A673 (cell line): ENCODE data around the gene DNAH2. TPM values are rescaled to one million over a fixed set of nuclear protein-coding genes. Genes with fewer than 3 reads are reported as not detected.
A peak's percentile ranks its signal among the peaks of the same experiment; 100 is the strongest.

ENCODE experiments used
- BruUV-seq: library from RNA; stranded (reverse); fragments of 400-500 nt; replicated peaks from 2 replicates; lab custom pipeline; 2021; lab: Mats Ljungman, UMichigan
- CTCF ChIA-PET: fragments of 300-600 bp; sonication (Branson Sonifier 250); formaldehyde crosslinking; loops from one replicate; lab custom pipeline; 2022; ENCODE audit warnings: antibody characterized with exemption; lab: Charles Lee
- POLR2A ChIA-PET: fragments of 300-600 bp; sonication (Branson Sonifier 250); formaldehyde crosslinking; loops from one replicate; lab custom pipeline; 2022; ENCODE audit warnings: antibody characterized with exemption; ENCODE audit not compliant: low non-redundant PET; lab: Charles Lee
- DNase-seq: peaks from one replicate; pipeline ENCODE4 v3.0.0-alpha.2; 2015; ENCODE audit warnings: low spot score
- H3K27ac ChIP-seq: fragments of 200-600 bp; sonication (generic); 2 replicates; pipeline ENCODE4 v1.5.1; 2016; ENCODE audit warnings: mixed run types, low read depth, mild to moderate bottlenecking, mixed read lengths, antibody characterized with exemption, low read length; ENCODE audit not compliant: poor library complexity, severe bottlenecking
- H3K27me3 ChIP-seq: fragments of 200-600 bp; sonication (generic); replicated peaks from 2 replicates; pipeline ENCODE4 v1.6.1; 2017; ENCODE audit warnings: mixed run types, low read depth, mild to moderate bottlenecking, mixed read lengths, antibody characterized with exemption, low read length; ENCODE audit not compliant: insufficient read depth, poor library complexity
- H3K36me3 ChIP-seq: fragments of 200-600 bp; sonication (generic); 2 replicates; pipeline ENCODE4 v1.6.1; 2016; ENCODE audit warnings: mixed run types, mild to moderate bottlenecking, mixed read lengths, antibody characterized with exemption, low read length; ENCODE audit not compliant: insufficient read depth, poor library complexity, severe bottlenecking
- H3K4me1 ChIP-seq: fragments of 200-600 bp; sonication (generic); 2 replicates; pipeline ENCODE4 v1.6.1; 2017; ENCODE audit warnings: mixed run types, mild to moderate bottlenecking, mixed read lengths, antibody characterized with exemption, low read length; ENCODE audit not compliant: insufficient read depth, poor library complexity, severe bottlenecking
- H3K4me3 ChIP-seq: fragments of 200-600 bp; sonication (generic); 2 replicates; pipeline ENCODE4 v1.5.1; 2016; ENCODE audit warnings: low read depth, mixed run types, mild to moderate bottlenecking, mixed read lengths, low read length; ENCODE audit not compliant: poor library complexity, severe bottlenecking
- H3K9me3 ChIP-seq: fragments of 200-600 bp; sonication (generic); 2 replicates; pipeline ENCODE4 v1.6.1; 2016; ENCODE audit warnings: mixed run types, low read depth, mild to moderate bottlenecking, mixed read lengths, antibody characterized with exemption, low read length; ENCODE audit not compliant: poor library complexity, severe bottlenecking
- EZH2 ChIP-seq: fragments of 200-600 bp; sonication (generic); IDR thresholded peaks from 2 replicates; pipeline ENCODE4 v1.6.1; 2017; ENCODE audit warnings: borderline replicate concordance, low read depth, mild to moderate bottlenecking, mixed read lengths, antibody characterized with exemption, low read length; ENCODE audit not compliant: poor library complexity, severe bottlenecking
- intact Hi-C: fragments of 100-400 bp; cut with micrococcal nuclease; formaldehyde crosslinking; loops from one replicate; pipeline ENCODE4 v1.10.0; 2022; ENCODE audit not compliant: unreplicated experiment
- total RNA-seq: library from RNA; stranded (reverse); gene quantifications from 2 replicates; pipeline ENCODE4 v1.2.3, GENCODE V29; 2021
- TF ChIP-seq, protein P1 (sequence below): fragments of 300-800, 200-600 bp; sonication (generic); conservative IDR thresholded peaks from 2 replicates; pipeline ENCODE4 v1.5.1; 2017; ENCODE audit warnings: low read depth, mild to moderate bottlenecking, antibody characterized with exemption, low read length, moderate library complexity, mixed read lengths

DNAH2 gene
- total RNA-seq, 1 experiment from 2014 or later = 0.15 TPM

DNA sequence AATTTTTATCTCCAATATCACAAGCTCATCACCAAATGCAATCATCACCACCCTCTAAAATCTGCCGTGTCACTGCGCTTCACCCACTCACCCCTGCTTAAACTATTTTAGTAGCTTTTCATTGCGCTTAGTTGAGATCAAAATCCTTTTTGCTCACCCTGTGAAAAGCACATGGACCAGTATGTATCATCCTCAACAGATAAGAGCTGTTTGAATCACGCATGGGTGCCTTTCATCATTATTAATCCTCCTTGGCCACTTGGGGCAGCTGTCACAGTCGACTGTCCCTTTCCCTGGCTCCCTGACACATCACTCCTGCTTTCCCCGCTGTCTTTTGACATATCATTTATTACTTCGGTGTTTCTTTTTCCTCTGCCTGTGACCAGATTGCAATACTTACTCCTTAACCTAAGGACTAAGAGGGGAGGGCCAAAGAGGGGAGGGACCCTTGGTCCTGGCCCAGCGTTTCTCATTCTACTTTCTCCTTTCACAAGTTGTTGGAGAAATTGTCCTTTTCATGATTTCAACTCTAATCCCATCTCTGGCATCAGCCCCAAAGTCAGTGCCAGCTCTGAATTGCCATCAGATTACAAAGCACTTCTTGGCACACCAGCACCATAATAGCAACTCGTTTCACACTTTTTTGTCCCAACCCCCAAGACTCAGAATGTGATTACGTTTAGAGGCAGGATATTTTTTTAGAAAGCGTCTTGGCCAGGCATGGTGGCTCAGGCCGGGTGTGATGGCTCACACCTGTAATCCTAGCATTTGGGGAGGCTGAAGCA is 107.9 kb downstream of the DNAH2 start:
- Histone ChIP-seq H3K36me3 (no peaks in the 10 kb centered on the region), H3K27ac (no peak overlapping the region), H3K9me3 (no peaks in the 10 kb centered on the region), H3K4me3 (no peak overlapping the region), H3K4me1 (peaks cover 15% of the 10 kb centered on the region), H3K27me3 (no peaks in the 10 kb centered on the region)
- intact Hi-C loops = loop anchor here (10.0 kb wide), 1 partner anchor 219 kb away; no protein-coding TSS in a partner anchor
- TF ChIP-seq EZH2 = no peak
- TF ChIP-seq, protein P1, sequence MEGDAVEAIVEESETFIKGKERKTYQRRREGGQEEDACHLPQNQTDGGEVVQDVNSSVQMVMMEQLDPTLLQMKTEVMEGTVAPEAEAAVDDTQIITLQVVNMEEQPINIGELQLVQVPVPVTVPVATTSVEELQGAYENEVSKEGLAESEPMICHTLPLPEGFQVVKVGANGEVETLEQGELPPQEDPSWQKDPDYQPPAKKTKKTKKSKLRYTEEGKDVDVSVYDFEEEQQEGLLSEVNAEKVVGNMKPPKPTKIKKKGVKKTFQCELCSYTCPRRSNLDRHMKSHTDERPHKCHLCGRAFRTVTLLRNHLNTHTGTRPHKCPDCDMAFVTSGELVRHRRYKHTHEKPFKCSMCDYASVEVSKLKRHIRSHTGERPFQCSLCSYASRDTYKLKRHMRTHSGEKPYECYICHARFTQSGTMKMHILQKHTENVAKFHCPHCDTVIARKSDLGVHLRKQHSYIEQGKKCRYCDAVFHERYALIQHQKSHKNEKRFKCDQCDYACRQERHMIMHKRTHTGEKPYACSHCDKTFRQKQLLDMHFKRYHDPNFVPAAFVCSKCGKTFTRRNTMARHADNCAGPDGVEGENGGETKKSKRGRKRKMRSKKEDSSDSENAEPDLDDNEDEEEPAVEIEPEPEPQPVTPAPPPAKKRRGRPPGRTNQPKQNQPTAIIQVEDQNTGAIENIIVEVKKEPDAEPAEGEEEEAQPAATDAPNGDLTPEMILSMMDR = peak; percentile 42
- peak; percentile 57 for DNase-seq
- CTCF ChIA-PET = interaction anchor here (0.6 to 1.8 kb wide), 7 partner anchors 9 to 216 kb away, joined by 3 to 12 read pairs (median 6); partner anchors contain the start of genes KDM6B and NAA38
- POLR2A ChIA-PET = interaction anchor here (0.6 kb wide), 2 partner anchors 36 to 95 kb away, joined by 4 to 5 read pairs; no protein-coding TSS in a partner anchor
- BruUV-seq = no TSS peak

DNA sequence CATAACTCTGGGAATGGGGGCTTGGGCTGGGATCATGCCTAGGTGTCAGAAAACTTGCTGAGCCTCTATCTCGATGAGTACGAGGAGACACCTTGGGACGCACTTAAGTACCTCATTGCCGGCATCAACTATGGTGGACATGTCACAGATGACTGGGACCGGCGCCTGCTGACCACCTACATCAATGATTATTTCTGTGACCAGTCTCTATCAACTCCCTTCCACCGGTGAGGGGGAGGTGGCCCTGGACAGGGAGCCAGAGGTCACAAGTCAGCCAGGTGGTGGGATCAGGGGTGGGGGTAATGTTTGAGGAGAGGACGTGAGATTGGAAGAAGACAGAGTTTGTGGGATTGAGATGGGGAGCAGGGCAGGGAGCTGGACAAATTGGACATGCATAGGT is 113.1 kb downstream of the DNAH2 start:
- Histone ChIP-seq H3K4me1 (peaks cover 12% of the 10 kb centered on the region), H3K36me3 (no peaks in the 10 kb centered on the region), H3K4me3 (no peak overlapping the region), H3K27ac (no peak overlapping the region), H3K27me3 (no peaks in the 10 kb centered on the region), H3K9me3 (no peaks in the 10 kb centered on the region)
- CTCF ChIA-PET = no interaction called here
- intact Hi-C loops = no loop called here
- TF ChIP-seq, protein P1 = no peak
- no peak for TF ChIP-seq EZH2
- POLR2A ChIA-PET = no interaction called here
- no TSS peak for BruUV-seq
- DNase-seq = no peak

DNA sequence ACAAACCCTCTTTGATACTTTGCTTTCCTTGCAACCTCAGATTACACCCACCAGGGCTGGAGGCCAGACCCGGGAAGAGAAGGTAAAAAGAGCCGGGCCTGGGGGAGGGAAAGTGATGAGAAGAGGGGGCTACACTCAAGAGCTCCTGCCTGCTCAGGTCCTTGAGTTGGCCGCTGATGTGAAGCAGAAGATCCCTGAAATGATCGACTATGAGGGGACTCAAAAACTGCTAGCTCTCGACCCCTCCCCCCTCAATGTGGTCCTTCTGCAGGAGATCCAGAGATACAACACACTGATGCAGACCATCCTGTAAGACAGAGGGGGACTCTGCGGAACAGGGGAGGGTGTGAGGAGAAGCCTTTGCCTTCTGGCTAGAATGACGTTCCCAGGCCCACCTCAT is 113.7 kb downstream of the DNAH2 start:
- BruUV-seq = no TSS peak
- intact Hi-C loops = no loop called here
- no peak for DNase-seq

More for the DNA sequence above, 113.7 kb downstream of the DNAH2 start:
- peaks cover 8% of the 10 kb centered on the region for H3K4me1 ChIP-seq
- no peaks in the 10 kb centered on the region for H3K36me3 ChIP-seq
- H3K9me3 ChIP-seq = no peaks in the 10 kb centered on the region
- ChIA-PET CTCF (no interaction called here), POLR2A (no interaction called here)
- no peaks in the 10 kb centered on the region for H3K27me3 ChIP-seq
- no peak for TF ChIP-seq EZH2
- TF ChIP-seq, protein P1 = no peak
- no peak overlapping the region for H3K4me3 ChIP-seq
- no peak overlapping the region for H3K27ac ChIP-seq
